HG03439 (cell line): ENCODE measurements around the gene SOS2.
"Not testable (repeated sequence)": the region's sequence is repeated elsewhere in the genome, so short reads cannot be mapped to it uniquely, and the experiment has no call there.

Experiments
- ATAC-seq: cut with Tn5 transposase; IDR thresholded peaks from one replicate; pipeline ENCODE4 v1.9.1; 2021; ENCODE audit warnings: mild to moderate bottlenecking, moderate library complexity; ENCODE audit not compliant: unreplicated experiment

Gene SOS2

GRCh38 chr14:50086321-50086711 lies 145.1 kb downstream of the SOS2 start:
- no peak for ATAC-seq

DNA sequence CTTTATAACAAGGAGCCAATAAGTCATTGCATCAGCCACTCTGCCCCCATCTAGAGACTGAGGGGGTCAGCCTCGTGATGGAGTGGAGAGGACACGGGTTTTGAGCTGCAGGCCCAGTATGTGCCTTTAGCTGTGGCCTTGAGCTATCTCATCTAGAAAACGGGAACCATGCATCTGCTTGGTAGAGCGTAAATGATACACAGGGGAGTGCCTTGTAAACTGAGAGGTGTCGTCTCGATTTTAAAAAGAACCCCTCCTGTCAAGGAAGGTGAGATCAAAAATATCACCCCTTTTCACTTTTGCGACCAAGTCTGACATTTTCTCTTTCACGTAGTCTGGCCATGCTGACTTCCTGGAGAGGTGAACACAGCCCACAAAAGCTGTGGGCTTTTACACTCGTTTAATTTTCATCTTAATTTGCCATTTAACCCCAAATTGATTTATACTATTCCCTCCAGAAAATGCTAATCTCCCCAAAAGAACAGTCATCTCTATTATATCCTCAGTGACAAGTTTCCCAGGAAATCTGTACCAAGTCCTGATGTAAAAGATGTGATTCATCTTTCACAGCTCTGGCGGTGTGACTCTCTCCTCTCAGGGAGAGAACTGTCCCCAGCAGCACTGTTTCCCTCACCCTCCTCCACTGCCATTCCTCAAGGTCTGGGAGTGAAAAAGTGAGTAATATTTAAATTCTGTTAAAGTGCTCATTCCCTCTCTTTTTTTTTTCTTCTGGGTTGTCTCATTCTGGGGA lies 145.6 kb downstream of the SOS2 start:
- peak; percentile 48 for ATAC-seq

GRCh38 chr14:50084666-50085065 lies 146.7 kb downstream of the SOS2 start:
- ATAC-seq, result no peak

DNA sequence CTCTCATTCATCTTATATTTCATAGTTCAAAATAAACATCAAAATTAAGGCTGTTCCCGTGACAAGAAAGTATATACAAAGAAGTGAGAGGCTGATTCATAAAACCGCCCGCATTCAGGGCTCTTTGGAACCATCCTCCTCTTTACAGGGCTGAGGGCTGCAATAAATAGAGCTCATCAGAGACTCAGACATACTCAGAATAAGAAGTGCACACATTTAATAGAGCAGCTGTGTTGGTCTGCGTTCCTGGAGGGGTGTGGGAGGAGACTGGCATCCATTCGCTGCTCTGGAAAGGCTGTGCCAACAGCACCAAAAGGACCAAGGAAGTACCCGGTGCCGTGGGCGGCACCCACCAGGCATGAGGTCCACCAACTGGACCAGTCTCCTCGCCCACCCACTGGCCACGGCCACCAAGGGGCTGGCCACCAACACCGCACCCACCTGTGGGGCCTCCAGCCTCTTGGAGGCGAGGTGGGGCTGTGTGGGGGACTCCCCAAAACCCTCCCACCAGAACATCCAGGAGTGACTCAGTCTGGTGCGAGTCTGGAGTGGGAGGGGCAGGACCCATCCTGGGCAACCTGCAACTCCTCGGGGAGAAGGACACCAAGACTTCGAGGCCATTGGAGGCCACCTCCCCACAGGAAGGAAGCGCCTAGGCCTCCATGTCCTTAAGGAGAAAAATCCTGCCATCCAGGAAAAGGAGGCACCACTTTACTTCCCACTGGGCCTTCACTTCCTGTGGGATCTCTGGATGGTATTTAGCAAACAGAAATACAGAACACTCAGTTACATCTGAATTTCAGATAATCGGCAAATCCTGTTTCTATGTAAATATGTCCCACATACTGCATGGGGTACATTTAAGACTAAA lies 147.7 kb downstream of the SOS2 start:
- peak; percentile 47 for ATAC-seq

DNA sequence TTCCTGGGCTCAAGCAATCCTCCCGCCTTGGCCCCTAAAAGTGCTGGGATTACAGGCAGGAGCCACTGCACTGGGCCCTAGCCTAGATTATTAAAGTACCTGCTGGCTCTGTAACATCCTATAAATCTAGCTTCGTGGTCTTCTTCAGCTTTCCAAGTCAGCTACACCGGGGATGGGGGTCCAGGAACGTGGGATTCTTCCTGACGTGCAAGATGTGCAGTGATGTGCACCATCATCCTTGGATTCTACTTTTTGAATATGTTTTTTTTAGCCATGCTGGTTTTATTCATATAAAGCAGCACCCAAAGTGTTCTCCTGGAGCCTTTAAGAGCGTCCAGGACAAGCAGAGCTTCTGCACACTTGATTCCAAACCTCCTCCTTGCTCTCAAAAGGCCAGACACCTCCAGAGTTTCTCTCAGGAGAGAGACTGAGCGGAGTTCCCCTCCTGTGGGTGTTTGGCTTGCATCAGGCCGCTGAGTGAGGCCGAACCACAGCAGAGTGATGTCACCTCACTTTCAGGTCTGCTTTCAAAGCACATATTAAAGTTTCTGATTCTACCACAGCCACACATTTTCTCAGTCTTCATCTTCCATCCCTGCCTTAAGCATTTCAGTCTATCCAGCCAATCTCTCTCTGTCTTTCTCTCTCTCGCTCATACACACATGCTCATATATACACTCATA lies 148.5 kb downstream of the SOS2 start:
- ATAC-seq, result peak; percentile 73

DNA sequence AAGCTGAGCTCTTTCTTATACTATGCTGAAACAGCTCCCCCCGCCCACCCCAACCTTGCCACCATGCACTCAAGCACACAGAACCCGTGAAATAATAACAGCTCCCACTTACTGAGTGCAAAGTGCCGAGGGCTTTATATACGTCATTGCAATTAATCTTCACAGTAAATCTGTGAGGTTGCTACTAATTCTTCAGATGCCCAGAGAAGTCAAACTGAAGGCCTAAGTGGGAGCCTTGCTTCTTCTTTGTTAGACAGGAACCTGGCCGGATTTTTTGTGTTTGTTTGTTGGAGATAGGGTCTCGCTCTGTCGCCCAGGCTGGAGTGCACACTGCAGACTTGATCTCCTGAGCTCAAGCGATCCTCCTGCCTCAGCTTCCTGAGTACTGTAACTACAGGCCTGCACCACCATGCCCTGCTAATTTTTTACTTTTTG lies 149.1 kb downstream of the SOS2 start:
- ATAC-seq, result no peak

GRCh38 chr14:50079103-50079502 lies 152.3 kb downstream of the SOS2 start:
- not testable (repeated sequence) for ATAC-seq

- not testable (repeated sequence) for ATAC-seq
These were observed 157.7 kb downstream of the SOS2 start for GRCh38 chr14:50073663-50074062.

DNA sequence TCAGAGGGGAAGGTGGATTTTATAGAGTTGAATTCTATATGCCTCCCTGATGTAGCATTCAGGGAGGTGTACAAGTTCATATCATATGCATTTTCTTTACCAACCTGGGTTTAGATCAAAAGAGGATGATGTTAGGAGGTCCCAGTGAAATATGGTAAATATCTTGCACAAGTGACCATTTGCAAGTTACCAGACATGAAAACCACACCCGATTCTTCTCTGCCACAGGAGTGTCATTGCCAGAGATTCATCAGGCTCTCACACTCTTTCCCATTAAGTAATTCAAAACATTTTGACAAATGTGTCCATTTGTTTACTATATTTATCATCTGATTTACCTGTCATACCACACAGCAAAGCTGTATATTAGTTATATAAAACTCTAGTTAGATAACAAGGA lies 159.0 kb downstream of the SOS2 start:
- no peak for ATAC-seq

DNA sequence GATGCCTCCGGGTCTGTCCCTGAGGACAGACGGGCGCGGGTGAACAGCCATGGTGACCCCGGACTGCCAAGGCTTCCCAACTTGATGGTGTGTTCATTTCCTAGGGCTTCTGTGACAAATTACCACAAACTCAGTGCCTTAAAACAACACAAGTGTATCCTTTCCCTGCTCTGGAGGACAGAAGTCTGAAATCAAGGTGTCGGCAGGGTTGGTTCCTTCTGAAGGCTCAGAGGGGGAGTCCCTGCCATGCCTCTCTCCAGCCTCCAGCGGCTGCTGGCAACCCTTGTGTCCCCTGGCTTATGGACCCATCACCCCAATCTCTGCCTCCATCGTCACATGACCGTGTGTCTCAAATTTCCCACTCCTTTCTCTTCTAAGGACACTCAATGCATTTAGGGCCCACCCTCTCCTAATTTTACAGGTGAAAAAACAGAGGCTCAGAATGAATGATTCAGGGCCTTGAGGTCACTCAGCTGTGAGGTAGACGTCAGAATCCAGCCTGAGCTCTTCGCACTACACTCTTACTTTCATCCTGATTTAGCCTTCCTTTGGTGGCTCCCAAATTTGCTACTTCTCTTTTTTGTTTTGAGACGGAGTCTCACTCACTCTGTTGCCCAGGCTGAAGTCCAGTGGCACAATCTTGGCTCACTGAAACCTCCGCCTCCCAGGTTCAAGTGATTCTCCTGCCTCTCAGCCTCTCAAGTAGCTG lies 160.4 kb downstream of the SOS2 start:
- peak; percentile 53 for ATAC-seq

DNA sequence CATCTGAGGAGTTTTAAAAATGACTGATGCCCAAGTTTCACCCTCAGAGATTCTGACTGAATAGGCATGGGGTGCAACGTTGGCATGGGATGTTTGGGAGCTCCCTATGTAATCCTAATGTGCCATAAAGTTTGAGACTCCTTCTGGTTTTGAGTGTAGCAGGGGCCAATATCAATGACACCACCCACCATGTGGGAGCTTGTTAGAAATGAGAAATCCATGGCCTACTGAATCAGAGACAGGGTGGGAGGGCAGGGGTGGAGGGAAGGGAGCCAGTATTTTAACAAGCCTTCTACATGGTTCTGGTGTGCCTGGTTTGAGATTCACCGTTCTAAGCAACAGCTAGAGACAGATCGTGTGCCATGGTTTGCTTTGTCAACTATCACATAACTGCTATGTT lies 161.1 kb downstream of the SOS2 start:
- no peak for ATAC-seq

GRCh38 chr14:50069325-50069724 lies 162.1 kb downstream of the SOS2 start:
- ATAC-seq, result no peak

DNA sequence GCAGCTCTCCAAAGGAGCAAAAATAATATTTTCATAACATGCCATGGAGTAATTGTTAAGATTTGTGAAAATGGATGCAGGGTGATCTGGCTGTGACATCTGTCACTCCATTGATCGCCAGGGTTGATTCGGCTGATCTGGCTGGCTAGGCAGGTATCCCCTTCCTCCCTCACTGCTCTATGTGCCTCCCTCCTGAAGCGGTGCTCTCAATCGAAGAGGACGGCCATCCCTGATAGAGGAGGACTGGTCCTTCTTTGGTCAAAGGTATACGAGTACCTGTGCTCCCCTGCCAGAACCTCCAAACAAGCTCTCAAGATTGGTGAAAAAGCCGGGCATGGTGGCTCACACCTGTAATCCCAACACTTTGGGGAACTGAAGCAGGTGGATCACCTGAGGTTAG lies 162.9 kb downstream of the SOS2 start:
- no peak for ATAC-seq

DNA sequence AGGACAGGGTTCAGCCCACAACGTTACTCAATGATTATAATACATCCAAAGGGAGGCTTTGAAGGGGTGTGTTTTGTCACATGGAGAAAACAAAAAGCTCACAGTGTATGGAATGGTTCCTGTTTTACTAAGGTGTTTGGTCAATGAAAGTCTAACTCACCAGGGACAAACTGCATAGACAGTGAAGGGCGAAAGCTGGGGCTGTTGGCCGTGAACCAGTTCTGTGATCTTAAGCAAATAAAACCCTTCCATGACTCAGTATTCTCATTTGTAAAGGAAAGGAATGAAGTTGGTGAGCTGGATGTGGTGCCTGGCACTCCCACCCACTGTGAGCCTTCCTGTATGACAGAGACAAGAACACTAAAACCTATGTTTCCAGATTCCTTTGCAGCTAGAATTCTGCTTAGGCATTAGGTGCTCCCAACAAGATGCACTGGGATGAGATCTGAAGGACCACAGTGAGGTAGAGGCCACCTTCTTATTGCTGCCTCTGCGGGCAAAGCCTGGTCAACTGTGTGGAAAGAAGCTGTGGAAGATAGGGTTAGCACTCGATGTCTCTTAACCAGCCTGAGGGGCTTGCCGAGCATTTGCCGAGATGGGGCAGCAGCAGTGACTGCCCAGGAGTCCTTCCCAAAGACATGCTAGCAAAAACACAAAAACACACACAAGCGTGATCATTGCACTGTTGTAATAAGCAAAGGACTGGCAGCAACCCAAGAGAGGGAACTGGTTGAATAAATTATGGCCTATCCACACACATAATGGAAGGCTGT lies 163.5 kb downstream of the SOS2 start:
- no peak for ATAC-seq
